HG03095 (cell line): ENCODE measurements around the gene MAJIN.
"Not testable (repeated sequence)": the region's sequence is repeated elsewhere in the genome, so short reads cannot be mapped to it uniquely, and the experiment has no call there.

Experiments used
- ATAC-seq: cut with Tn5 transposase; IDR thresholded peaks from one replicate; pipeline ENCODE4 v1.9.1; 2021; ENCODE audit warnings: moderate library complexity; ENCODE audit not compliant: unreplicated experiment

MAJIN gene, protein sequence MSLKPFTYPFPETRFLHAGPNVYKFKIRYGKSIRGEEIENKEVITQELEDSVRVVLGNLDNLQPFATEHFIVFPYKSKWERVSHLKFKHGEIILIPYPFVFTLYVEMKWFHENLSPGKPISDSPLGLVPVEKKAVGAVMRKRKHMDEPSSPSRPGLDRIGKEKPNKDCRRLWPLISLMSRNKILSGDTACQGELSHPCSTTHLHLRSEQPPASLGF

DNA sequence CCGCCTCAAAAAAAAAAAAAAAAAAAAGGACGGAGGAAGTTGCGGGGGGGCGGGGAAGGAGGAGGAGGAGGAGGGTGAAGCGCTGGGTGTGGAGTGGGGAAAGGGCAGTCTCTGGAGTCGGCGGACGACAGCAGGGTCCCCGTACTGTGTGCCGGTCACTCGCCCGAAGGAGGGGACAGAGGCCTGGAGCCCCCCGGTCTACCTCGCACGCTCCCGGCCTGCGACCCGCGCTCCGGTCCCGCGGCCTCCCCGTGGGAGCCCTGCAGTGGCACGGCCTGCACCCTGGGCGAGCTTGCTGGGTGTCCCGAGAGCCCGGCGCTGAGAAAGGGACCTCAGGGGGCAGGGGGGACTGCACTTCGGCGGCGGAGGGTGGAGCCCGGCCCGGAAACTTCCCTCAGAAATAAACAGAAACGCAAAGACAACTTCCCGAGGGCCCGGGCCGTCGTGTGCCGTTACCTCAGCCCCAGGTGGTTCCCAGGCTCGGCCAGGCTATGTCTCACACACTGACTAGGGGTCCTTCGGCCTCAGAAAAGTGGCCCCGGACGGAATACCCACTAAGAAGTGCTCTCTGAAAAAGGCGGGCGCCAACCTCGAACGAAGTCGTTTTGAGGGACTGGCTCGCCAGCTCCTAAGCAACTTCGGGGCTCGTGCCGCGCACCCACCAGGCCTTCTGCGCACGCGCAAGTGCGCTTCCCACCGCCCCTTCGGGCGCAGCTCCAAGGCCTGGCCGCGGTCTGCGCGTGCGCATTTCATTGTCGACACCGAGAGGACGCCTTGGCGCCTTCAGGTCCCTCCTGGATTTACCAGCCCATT, at the start of gene MAJIN:
TSS of gene MAJIN (minus strand) at position 688 of the 813 bp plus-strand sequence. CDS start 12,703 bp downstream, outside the sequence.
- no peak for ATAC-seq

DNA sequence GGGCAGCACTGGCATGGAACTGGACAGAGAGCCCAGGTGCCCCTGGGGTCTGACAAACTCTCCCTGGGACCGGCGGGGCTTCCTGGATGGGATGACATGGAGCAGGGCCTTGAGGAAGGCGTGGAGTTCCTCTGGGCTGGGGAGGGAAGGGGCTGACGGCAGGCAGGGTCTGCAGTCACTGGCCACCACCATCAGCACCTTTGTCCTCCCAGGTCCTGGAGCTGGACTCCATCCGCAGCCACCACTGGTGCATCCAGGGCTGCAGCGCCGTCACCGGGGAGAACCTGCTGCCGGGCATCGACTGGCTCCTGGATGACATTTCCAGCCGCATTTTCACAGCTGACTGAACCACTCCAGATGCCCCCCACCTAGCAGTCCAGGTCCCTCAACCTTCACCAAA, 49.6 kb upstream of the MAJIN start:
- no peak for ATAC-seq

- no peak for ATAC-seq
Observed at GRCh38 chr11:65021003-65021402, 49.1 kb upstream of the MAJIN start.

- no peak for ATAC-seq
Observed at GRCh38 chr11:65019824-65020223, 47.9 kb upstream of the MAJIN start.

GRCh38 chr11:65017937-65018336, 46.0 kb upstream of the MAJIN start:
- ATAC-seq = no peak

GRCh38 chr11:65016705-65017104, 44.8 kb upstream of the MAJIN start:
- ATAC-seq = no peak

DNA sequence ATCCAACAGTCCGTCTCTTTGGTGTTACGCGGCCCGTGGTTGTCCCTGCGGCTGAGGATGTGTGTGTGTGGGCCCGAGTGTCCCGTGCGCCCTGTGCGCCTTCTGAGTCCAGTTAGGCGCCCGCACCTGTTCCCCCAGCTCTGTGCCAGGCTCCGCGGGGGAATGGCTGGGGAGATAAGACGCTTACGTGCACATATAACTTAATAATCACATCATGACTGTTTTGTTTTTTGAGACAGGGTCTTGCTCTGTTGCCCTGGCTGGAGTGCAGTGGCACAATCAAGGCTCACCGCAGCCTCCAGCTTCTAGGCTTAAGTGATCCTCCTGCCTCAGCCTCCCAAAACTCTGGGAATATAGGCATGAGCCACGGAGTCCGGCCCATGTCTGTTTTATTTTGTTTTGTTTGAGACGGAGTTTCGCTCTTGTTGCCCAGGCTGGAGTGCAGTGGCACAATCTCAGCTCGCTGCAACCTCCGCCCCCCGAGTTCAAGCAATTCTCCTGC, 42.9 kb upstream of the MAJIN start:
- no peak for ATAC-seq

DNA sequence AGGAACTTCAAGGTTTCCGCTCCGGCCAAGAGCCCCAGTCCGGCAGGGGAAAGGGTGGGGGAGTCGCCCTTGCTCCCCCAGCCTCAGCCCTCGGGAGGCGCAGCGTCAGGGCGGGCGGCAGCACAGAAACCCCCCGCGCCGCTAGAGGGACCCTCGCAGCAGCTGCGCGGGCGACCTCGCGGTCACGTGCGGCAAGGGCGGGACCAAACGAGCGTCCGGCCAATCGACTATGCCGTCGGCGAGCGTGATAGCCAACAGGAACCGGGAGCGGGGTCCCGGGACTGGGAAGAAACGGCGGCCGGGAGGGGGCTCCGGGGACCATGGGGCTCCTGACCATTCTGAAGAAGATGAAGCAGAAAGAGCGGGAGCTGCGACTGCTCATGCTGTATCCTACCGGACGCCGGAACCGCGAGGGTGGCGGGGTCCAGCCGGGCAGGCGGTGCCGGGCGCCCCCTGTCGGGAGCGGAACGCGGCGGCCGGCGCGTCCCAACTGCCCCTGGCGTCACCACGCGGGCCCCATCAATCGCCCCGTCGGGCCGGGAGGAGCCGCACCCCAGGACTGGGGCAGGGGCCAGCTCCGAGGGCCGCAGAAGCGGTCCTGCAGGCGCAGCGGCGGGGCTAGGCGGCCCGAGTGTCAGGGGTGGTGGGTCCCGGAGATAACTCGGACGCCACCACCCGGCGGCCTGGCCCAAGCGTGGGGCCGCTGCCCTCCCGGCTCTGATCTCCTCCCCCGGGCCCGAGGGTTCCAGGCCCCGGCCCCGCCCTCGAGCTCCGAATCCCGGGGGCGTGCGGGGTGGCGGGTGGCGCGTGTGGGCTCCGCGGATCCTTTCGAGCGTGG, 42.2 kb upstream of the MAJIN start, which contains the start of gene ARL2:
TSS of gene ARL2 (plus strand) at position 273 of the 838 bp plus-strand sequence. CDS start at position 321, 48 bp downstream.
- ATAC-seq = peak; percentile 65

DNA sequence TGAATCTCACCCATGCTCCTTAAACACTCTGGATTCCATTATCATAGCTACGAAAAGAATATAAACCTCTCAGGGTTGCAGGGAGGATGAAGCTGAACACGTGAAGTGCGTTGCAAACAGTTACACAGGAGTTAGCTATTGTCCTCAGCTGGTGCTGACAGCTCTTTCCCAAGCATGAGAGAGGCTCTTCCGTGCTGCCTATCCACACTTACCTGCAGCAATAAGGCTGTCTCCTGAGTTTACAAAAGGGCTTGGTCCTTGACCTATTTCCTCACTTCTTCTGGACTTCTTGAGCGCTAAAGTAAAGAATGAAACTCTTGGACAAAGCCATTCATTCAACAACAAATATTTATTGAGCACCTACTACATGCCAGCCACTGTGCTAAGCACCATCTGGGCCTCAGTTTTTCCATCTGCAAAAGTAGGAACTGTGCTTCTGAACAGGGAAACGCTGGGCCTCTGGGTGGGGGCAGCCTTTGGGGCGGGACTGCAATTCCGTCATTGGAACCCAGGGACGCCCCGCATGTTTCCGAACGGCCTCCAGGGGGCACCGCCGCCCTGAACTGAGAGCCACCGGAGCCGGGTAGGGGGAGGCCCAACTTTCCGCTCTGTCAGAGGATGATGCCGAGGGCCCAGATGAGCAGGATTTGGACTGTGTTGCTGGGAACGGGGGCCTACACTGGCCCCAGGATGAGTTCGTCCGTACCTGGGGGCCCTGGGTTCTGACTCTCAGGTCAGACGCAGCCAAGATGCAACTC, 41.4 kb upstream of the MAJIN start:
- ATAC-seq = peak; percentile 71

GRCh38 chr11:65008873-65009272, 37.0 kb upstream of the MAJIN start:
- ATAC-seq = no peak

DNA sequence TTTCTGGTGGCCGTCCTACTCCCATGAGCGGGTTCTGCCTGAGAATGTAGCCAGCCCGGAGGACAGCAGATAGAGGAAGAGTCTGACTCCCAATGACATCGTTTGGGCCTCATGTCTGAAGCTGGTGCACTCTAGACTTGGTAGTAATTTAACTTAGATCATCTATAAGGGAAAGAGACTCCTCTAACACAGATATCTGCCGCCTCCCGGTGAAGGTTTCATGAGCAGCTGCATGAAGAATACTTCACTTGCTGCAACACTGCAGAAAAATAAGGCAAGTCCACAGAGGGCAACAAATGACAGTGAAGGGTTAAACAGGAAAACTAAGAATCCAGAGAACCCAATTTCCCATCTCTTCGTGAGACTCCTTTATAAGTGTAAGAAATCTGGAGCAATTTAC, 36.1 kb upstream of the MAJIN start:
- no peak for ATAC-seq

GRCh38 chr11:65003968-65004367, 32.1 kb upstream of the MAJIN start:
- not testable (repeated sequence) for ATAC-seq

- ATAC-seq = no peak
Observed at GRCh38 chr11:65003282-65003681, 31.4 kb upstream of the MAJIN start.

DNA sequence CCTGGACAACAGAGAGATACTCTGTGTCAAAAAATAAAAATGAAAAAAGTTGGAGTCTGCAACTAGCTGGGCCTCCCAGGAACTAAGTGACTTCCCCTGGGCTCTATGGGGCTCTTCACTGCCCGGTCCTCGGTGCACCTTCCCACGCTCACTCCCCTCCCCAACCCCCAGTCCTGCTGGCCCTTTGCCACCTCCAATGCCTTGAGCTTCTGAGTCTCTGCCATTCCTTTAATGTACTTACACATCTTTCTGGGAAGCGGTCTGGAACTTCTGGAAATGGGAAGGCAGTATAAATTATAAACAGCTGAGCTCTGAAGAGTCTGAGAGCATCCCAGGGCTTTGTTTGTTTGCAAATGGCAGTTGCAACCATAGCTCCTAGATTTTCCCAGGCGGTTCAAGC, 30.8 kb upstream of the MAJIN start:
- ATAC-seq = no peak

- ATAC-seq = no peak
Observed at GRCh38 chr11:64999478-64999877, 27.6 kb upstream of the MAJIN start.

- ATAC-seq = no peak
Observed at GRCh38 chr11:64998690-64999431, 27.0 kb upstream of the MAJIN start.

GRCh38 chr11:64998141-64998540, 26.2 kb upstream of the MAJIN start:
- no peak for ATAC-seq

GRCh38 chr11:64996710-64997380, 24.9 kb upstream of the MAJIN start, which contains the start of gene BATF2:
Gene BATF2, minus strand, starts transcription at chr11:64996971. Its CDS starts 57 bp downstream, at chr11:64996914.
- ATAC-seq = no peak

DNA sequence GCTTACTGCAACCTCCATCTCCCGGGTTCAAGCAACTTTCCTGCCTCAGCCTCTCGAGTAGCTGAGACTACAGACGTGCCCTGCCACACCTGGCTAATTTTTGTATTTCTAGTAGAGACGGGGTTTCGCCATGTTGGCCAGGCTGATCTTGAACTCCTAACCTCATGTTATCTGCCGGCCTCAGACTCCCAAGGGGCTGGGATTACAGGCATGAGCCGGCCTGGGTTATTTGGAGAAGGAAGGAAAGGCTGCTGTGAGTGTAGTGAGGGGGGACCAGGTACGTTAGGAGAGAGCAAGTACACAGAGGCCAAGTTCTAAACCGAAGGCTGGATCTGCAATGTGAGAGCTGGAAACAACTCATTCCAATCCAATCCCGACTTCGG, 24.4 kb upstream of the MAJIN start:
- ATAC-seq = no peak
